NT2/D1 (cell line): Measurements from ENCODE around the gene MRPL58.
"Not testable (repeated sequence)": the region's sequence is repeated elsewhere in the genome, so short reads cannot be mapped to it uniquely, and the experiment has no call there.

Experiments
- DNase-seq: peaks from one replicate; pipeline ENCODE4 v3.0.0-alpha.2; 2011; ENCODE audit warnings: low read depth, low spot score
- H3K27me3 ChIP-seq: 2 replicates; pipeline ENCODE4 v1.6.0; 2011; ENCODE audit warnings: mild to moderate bottlenecking; ENCODE audit not compliant: insufficient read length, insufficient read depth
- H3K36me3 ChIP-seq: 2 replicates; pipeline ENCODE4 v1.6.1; 2011; ENCODE audit warnings: mild to moderate bottlenecking, low read length, mixed read lengths; ENCODE audit not compliant: insufficient read depth, insufficient read length
- H3K4me1 ChIP-seq: 2 replicates; pipeline ENCODE4 v1.5.1; 2011; ENCODE audit not compliant: insufficient read depth, insufficient read length
- H3K4me3 ChIP-seq: 2 replicates; pipeline ENCODE4 v1.5.1; 2011; ENCODE audit warnings: low read depth; ENCODE audit not compliant: insufficient read length
- H3K9ac ChIP-seq: 2 replicates; pipeline ENCODE4 v1.6.0; 2011; ENCODE audit warnings: low read depth; ENCODE audit not compliant: insufficient read length
- H3K9me3 ChIP-seq: 2 replicates; pipeline ENCODE4 v1.5.1; 2011; ENCODE audit warnings: mild to moderate bottlenecking, low read length; ENCODE audit not compliant: insufficient read depth
- SUZ12 ChIP-seq: IDR thresholded peaks from 2 replicates; pipeline ENCODE4 v1.6.1; 2011; ENCODE audit not compliant: insufficient read length, insufficient read depth; ENCODE audit errors: extremely low read depth
- YY1 ChIP-seq: IDR thresholded peaks from 2 replicates; pipeline ENCODE4 v1.6.1; 2011; ENCODE audit not compliant: insufficient read length, insufficient read depth
- ZNF274 ChIP-seq: IDR thresholded peaks from 2 replicates; pipeline ENCODE4 v1.6.1; 2011; ENCODE audit warnings: mild to moderate bottlenecking, low read depth, low read length

The MRPL58 gene

GRCh38 chr17:74979408-74980146, 32.9 kb upstream of the MRPL58 start:
- DNase-seq, result no peak
- Histone ChIP-seq H3K4me3 (no peak overlapping the region), H3K9me3 (no peaks in the 10 kb centered on the region), H3K36me3 (peaks cover 4% of the 10 kb centered on the region), H3K4me1 (peaks cover 6% of the 10 kb centered on the region), H3K27me3 (peaks cover 20% of the 10 kb centered on the region), H3K9ac (no peak overlapping the region)
- no peak for TF ChIP-seq ZNF274
- no peak for TF ChIP-seq YY1
- TF ChIP-seq SUZ12, result no peak

- H3K9ac ChIP-seq, result peak overlapping the region; percentile 97
- H3K36me3 ChIP-seq, result peaks cover 5% of the 10 kb centered on the region
- DNase-seq, result no peak
- no peak for TF ChIP-seq SUZ12
- no peak for TF ChIP-seq ZNF274
- no peak for TF ChIP-seq YY1
- H3K9me3 ChIP-seq, result no peaks in the 10 kb centered on the region
- peak overlapping the region; percentile 80 for H3K4me3 ChIP-seq
- peaks cover 6% of the 10 kb centered on the region for H3K4me1 ChIP-seq
- peaks cover 6% of the 10 kb centered on the region for H3K27me3 ChIP-seq
These were observed 31.0 kb upstream of the MRPL58 start for GRCh38 chr17:74981318-74981978.

GRCh38 chr17:74981979-74982662, 30.3 kb upstream of the MRPL58 start:
- peaks cover 8% of the 10 kb centered on the region for H3K4me1 ChIP-seq
- TF ChIP-seq YY1, result no peak
- no peak for TF ChIP-seq SUZ12
- no peak for TF ChIP-seq ZNF274
- H3K4me3 ChIP-seq, result peak overlapping the region; percentile 80
- peaks cover 6% of the 10 kb centered on the region for H3K27me3 ChIP-seq
- H3K9me3 ChIP-seq, result no peaks in the 10 kb centered on the region
- DNase-seq, result peak; percentile 42
- H3K9ac ChIP-seq, result peak overlapping the region; percentile 97
- peaks cover 5% of the 10 kb centered on the region for H3K36me3 ChIP-seq

- H3K4me3 ChIP-seq, result peak overlapping the region; percentile 80
- H3K9ac ChIP-seq, result peak overlapping the region; percentile 97
- H3K36me3 ChIP-seq, DNase-seq, H3K4me1 ChIP-seq, H3K9me3 ChIP-seq, H3K27me3 ChIP-seq: not testable (repeated sequence)
These were observed 29.7 kb upstream of the MRPL58 start for GRCh38 chr17:74982663-74983313.

- TF ChIP-seq SUZ12 (no peak), YY1 (no peak), ZNF274 (no peak)
These were observed 26.3 kb upstream of the MRPL58 start for GRCh38 chr17:74986206-74986576.

GRCh38 chr17:74987418-74987908, 25.0 kb upstream of the MRPL58 start, which contains the start of gene CDR2L:
Gene CDR2L, plus strand, starts transcription at chr17:74987632. Its CDS starts 412 bp downstream, at chr17:74988044.
- peaks cover 18% of the 10 kb centered on the region for H3K4me1 ChIP-seq
- peaks cover 32% of the 10 kb centered on the region for H3K36me3 ChIP-seq
- no peaks in the 10 kb centered on the region for H3K27me3 ChIP-seq
- no peak for TF ChIP-seq ZNF274
- peak within 1 kb of the TSS; percentile 85 for H3K9ac ChIP-seq
- DNase-seq, result peak; percentile 85
- H3K9me3 ChIP-seq, result no peaks in the 10 kb centered on the region
- H3K4me3 ChIP-seq, result peak within 1 kb of the TSS; percentile 81

More at GRCh38 chr17:74986206-74986576, 26.3 kb upstream of the MRPL58 start:
- Histone ChIP-seq H3K9ac (no peak overlapping the region), H3K36me3 (peaks cover 23% of the 10 kb centered on the region), H3K9me3 (no peaks in the 10 kb centered on the region), H3K27me3 (peaks cover 3% of the 10 kb centered on the region), H3K4me1 (peaks cover 16% of the 10 kb centered on the region), H3K4me3 (no peak overlapping the region)
- no peak for DNase-seq
